H1 (cell line): ENCODE data around the gene LANCL2. TPM values are rescaled to one million over a fixed set of nuclear protein-coding genes. Genes with fewer than 3 reads are reported as not detected.

Experiments used
- BACH1 ChIP-seq: IDR thresholded peaks from 2 replicates; pipeline ENCODE4 v1.6.1; 2012; ENCODE audit warnings: low read length, improper control_type of control experiment
- CHD7 ChIP-seq: fragments of 300-600 bp; sonication (generic); IDR thresholded peaks from 2 replicates; pipeline ENCODE4 v1.7.1; 2012; ENCODE audit warnings: low read length, moderate library complexity, mild to moderate bottlenecking, inconsistent platforms; ENCODE audit not compliant: insufficient replicate concordance
- HDAC2 ChIP-seq, 2 experiments: fragments of 300-600 bp in 1 of 2; sonication (generic) in 1 of 2; IDR thresholded peaks; 2 replicates each; pipeline ENCODE4 v1.6.1; 2011 to 2012; ENCODE audit warnings: low read depth in 2 of 2, low read length in 2 of 2, mild to moderate bottlenecking in 2 of 2, moderate library complexity in 2 of 2, borderline replicate concordance in 1 of 2, inconsistent platforms in 1 of 2
- MAFK ChIP-seq: IDR thresholded peaks from 2 replicates; pipeline ENCODE4 v1.6.1; 2012; ENCODE audit warnings: low read depth, mild to moderate bottlenecking, improper control_type of control experiment, low read length
- RFX5 ChIP-seq: IDR thresholded peaks from 2 replicates; pipeline ENCODE4 v1.6.1; 2011; ENCODE audit warnings: low read depth, low read length, improper control_type of control experiment, borderline replicate concordance
- SIRT6 ChIP-seq: IDR thresholded peaks from one replicate; pipeline ENCODE4 v1.7.1; 2012; ENCODE audit warnings: low read length, inconsistent platforms
- polyA plus RNA-seq, 7 experiments: library from polyadenylated mRNA; depleted of rRNA in 3 of 7; stranded (reverse) in 5 of 7; unstranded in 2 of 7; fragments of >200 nt in 5 of 7; fragments of 200-250 nt in 2 of 7; gene quantifications; 1 replicate in 5 of 7; 2 replicates in 1 of 7; 4 replicates in 1 of 7; pipeline versions ENCODE4 v1.2.1 to v1.2.3, GENCODE V29; 2011 to 2013; ENCODE audit warnings: missing spikeins in 2 of 7, mixed read lengths in 2 of 7
- total RNA-seq: library from RNA; stranded (reverse); fragmentation: NEBNext Ultra II Directional; extraction: Animal tissue kit (Norgen Biotek cat#: 25700); gene quantifications from 2 replicates; pipeline ENCODE4 v1.2.1, GENCODE V29; 2021

The LANCL2 gene
- total and polyA plus RNA-seq, 2 of the 8 experiments (the other 6 are each of a cell fraction or from before 2014, with no cell fraction given), result 9.2 to 9.5 TPM

- TF ChIP-seq HDAC2 (IDR thresholded peaks at IDR 0.05; ENCODE audit: borderline replicate concordance in 1 of 2, low read depth in 2 of 2, low read length in 2 of 2), result no peak
- TF ChIP-seq BACH1, result no peak
- no peak for TF ChIP-seq RFX5
- no peak for TF ChIP-seq MAFK
- TF ChIP-seq CHD7, result no peak
- TF ChIP-seq SIRT6, result no peak
These were observed 60.1 kb downstream of the LANCL2 start (continued) for GRCh38 chr7:55425141-55425752.
